HG03039 (cell line): ENCODE measurements around the gene FREM2.

Source experiments
- ATAC-seq: cut with Tn5 transposase; IDR thresholded peaks from one replicate; pipeline ENCODE4 v1.9.1; 2021; ENCODE audit warnings: mild to moderate bottlenecking, moderate library complexity; ENCODE audit not compliant: unreplicated experiment

FREM2 gene

GRCh38 chr13:38686577-38687245 lies at the start of gene FREM2:
TSS of gene FREM2 (plus strand) at chr13:38687077. CDS start at chr13:38687345, 268 bp downstream.
- ATAC-seq = no peak

- no peak for ATAC-seq
These were observed 49.3 kb upstream of the FREM2 start for GRCh38 chr13:38637576-38637975.

DNA sequence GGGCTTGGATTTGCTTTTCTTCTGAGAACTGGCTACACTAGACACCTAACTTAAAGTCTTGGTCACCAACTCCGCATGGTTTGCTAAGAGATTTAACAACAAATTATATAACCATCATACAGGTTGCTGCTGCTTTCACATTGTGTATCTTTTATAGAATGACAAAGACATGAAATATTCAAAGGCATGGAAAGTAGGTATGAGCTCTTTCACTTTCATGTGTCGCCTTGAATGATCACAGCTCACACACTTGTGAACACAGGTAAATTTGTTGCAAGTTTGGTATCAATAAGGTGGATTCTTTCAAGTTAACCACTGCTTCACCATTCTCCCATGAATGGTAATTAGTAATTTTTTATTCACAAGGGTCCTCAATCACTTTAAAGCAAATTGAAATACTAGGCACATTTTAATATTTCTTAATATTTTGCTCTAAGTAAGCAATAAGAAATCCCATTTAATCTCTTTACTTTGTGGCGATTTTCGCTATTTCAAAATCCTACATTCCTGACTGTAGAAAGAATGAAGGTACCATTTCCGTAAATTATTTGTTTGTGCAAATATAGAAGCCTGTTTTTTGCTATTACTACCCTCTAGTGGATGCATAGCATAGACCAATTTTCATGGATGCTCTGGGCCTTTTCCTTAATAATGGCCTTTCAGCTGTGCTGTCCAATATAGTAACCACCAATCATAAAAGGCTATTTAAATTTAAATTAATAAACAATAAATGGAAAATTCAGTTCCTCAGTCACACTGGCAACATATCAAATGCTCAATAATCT lies 45.5 kb upstream of the FREM2 start:
- no peak for ATAC-seq

DNA sequence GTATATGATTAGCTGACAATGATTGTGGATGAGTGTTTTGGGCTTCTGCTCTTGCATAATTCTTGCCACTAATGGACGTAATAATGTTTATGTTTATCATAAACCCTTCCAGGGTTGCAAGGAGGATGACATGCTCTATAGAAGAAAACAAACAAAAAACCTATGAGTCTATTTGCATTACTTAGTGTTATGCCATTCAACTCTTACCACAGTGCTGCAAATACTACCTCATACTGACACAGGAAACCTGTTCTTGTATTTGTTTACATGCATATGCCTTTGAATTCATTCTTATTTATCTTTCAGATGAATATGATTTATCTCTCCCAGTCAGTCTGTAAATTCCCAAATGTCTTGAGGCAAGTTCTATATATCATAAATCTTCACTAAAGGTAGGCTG lies 39.6 kb upstream of the FREM2 start:
- ATAC-seq = no peak

GRCh38 chr13:38648912-38649311 lies 38.0 kb upstream of the FREM2 start:
- no peak for ATAC-seq

- ATAC-seq = no peak
These were observed 30.2 kb upstream of the FREM2 start for GRCh38 chr13:38656699-38657098.

DNA sequence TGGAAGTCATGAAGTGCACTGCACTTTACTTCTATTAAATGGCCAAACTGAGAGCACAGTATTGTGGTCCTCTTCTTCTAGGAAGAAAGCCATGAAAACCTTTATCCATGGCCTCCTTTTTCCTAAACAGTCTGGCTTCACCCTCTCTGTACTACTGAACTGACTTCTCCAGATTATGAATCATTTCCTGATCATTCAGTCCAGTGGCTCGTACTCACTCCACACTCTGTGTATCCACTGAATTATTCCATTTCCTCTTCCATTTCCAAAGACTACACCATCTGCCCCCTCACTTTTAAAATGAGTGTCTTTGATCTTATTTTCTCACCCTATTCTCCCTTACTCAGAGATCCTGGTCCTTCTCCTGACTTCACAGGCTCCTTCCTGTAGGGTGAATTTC lies 29.7 kb upstream of the FREM2 start:
- ATAC-seq = no peak

- no peak for ATAC-seq
These were observed 28.0 kb upstream of the FREM2 start for GRCh38 chr13:38658906-38659305.

- no peak for ATAC-seq
These were observed 25.7 kb upstream of the FREM2 start for GRCh38 chr13:38661010-38661675.

- no peak for ATAC-seq
These were observed 24.5 kb upstream of the FREM2 start for GRCh38 chr13:38662362-38662761.

GRCh38 chr13:38664906-38665305 lies 22.0 kb upstream of the FREM2 start:
- ATAC-seq = no peak

DNA sequence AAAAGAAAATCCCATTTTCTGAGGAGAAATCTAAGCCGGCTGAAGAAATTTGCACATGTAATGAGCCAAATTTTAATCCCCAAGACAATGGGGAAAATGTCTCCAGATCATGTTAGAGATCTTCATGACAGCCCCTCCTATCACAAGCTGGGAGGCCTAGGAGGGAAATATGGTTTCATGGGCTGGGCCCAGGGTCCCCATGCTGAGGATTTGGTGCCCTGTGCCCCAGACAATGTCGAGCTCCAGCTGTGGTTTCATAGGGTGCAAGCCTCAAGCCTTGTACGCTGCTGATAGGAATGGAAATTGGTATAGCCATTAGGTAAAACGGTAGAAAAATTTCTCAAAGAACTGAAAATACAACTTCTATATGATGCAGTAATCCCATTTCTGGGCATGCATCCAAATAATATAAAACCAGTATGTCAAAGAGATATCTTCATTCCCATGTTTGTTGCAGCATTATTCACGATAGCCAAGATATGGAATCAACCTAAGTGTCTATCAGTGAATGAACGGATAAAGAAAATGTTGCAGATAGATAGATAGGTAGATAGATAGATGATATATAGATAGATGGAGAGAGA lies 19.3 kb upstream of the FREM2 start:
- no peak for ATAC-seq

- ATAC-seq = no peak
These were observed 17.5 kb upstream of the FREM2 start for GRCh38 chr13:38669234-38669964.

DNA sequence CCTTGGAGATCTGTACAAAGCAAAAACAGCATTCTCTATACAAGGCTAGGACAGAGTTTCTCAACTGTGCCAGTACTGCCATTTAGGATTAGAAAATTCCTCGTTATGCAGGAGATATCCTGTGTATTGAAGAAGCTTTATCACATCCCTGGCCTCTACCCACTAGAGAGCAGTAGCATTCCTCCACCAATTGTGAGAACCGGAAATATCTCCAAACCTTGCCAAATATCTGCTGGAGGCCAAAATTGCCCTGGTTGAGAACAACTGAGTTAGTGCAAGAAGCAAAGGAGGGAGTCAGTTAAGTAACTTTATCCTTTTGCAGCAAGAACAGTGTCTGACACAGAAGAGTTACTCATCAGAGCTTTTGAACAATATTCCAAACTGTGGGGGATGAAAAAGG lies 16.2 kb upstream of the FREM2 start:
- ATAC-seq = no peak

- ATAC-seq = no peak
These were observed 14.9 kb upstream of the FREM2 start for GRCh38 chr13:38671980-38672379.

DNA sequence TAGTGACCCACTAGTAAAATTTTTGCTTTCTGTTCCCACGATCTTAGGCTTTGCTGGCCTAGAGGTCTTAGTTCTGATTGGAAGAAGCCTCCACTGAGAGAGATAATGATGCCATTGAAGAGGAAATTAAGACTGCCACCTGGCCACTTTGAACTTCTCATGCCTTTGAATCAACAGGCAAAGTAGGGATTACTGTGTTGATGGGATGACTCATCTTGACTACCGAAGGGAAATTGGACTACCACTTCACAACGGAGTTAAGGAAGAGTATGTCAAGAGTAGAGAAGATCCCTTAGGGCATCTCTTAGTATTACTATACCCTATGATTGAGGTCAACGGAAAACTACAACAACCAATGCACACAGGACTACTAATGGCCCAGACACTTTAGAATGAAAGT lies 12.7 kb upstream of the FREM2 start:
- no peak for ATAC-seq

- no peak for ATAC-seq
These were observed 6.0 kb upstream of the FREM2 start for GRCh38 chr13:38680912-38681311.

GRCh38 chr13:38684714-38685113 lies 2.2 kb upstream of the FREM2 start:
- no peak for ATAC-seq

- ATAC-seq = no peak
These were observed 1.4 kb upstream of the FREM2 start for GRCh38 chr13:38685431-38685830.

DNA sequence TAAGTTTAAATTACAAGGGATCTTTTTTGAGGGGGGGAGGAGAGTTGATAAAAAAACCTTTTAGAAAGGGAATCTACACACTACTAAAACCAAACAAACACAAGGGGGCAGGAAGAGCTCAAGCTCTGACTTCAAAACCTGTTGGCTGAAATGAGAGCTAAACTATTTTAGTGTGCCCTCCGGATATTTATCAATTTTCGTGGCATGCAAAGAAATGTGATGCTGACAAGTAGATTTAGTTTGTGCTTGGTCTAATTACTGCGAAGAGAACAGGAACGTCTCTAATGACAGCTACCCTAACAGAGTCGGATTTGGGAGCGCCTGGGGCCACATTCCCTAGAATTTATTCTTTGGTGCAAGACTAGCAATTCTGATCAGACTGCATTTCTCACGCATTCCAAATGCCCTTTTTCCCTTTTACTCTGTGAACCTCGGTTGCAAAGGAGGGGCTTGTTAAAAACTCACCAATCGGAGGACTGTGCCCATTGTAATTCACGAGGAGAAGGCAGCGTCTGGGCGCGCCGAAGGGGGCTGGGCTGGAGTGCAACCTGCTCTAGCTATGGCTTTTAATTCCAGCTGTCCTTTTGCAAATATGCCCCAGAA lies 802 bp upstream of the FREM2 start:
- no peak for ATAC-seq
